Measurements from ENCODE around the gene CRY1. TPM values are rescaled to one million over a fixed set of nuclear protein-coding genes. Genes with fewer than 3 reads are reported as not detected.

Gene CRY1
- total and polyA plus RNA-seq, 2 of the 4 experiments (the other 2 are of a cell fraction) = 5.9 to 9.9 TPM

DNA sequence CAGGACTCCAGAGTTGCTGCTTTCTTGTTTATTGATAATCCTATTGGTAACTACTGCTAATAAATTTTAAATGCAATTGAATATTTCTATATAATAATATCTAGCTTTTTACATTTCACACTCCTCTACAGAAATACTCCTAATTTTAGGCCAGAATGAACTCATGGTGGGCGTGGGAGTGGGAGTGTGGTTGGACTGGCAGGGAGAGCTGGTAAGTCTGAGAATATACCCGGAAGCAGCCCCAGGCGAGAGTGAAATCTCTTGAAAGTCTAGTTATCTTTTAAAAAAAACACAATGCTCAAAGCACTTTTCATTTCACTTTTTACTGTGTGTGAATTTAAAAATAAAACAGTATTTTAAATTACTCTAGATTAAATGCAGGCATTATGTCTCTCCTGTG is 132.9 kb downstream of the CRY1 start:
- H2BK15ac ChIP-seq (ENCODE audit: low read depth, low read length) = no peak overlapping the region
- ChIA-PET CTCF (no interaction called here), POLR2A (ENCODE audit: unreplicated experiment) (no interaction called here)
- no peak overlapping the region for H2AFZ ChIP-seq (replicated peaks; ENCODE audit: low read length, poor library complexity)
- peaks cover 6% of the 10 kb centered on the region; the same call in 1 of the 2 replicates for H3K9me1 ChIP-seq (ENCODE audit: insufficient read depth, low read length)
- no peak overlapping the region for H2BK120ac ChIP-seq (ENCODE audit: low read depth, low read length)
- H3K56ac ChIP-seq (ENCODE audit: extremely low read depth, insufficient read depth, low read length) = no peak overlapping the region
- DNase-seq (no peak), ATAC-seq (ENCODE audit: low read depth) (no peak)
- in situ Hi-C loops (cut with MboI; ENCODE audit: low sequenced_read_pairs) = no loop called here
- H3K36me3 ChIP-seq (ENCODE audit: control insufficient read depth, insufficient read depth, low read length) = peaks cover 15% of the 10 kb centered on the region
- no peaks in the 10 kb centered on the region for H3K27me3 ChIP-seq (ENCODE audit: control insufficient read depth, insufficient read depth, low read length)
- WGBS, 2 experiments (ENCODE audit: extremely low coverage in 2 of 2, insufficient read length in 1 of 2) = no CpG with 5 or more reads among the region's 3 CpGs
- no peak overlapping the region for H4K5ac ChIP-seq (ENCODE audit: low read depth, low read length)
- no peak overlapping the region for H3K27ac ChIP-seq (ENCODE audit: insufficient read depth, low read length)
- no peak overlapping the region for H2AK5ac ChIP-seq (ENCODE audit: low read depth, low read length)
- TF ChIP-seq RCOR1 (IDR thresholded peaks at IDR 0.05; ENCODE audit: insufficient replicate concordance, low read length) (no peak), SMC3 (IDR thresholded peaks at IDR 0.05; ENCODE audit: low read depth, low read length) (no peak), RFX5 (IDR thresholded peaks at IDR 0.05; ENCODE audit: low read depth, low read length) (no peak), BHLHE40 (IDR thresholded peaks at IDR 0.05; ENCODE audit: low read depth, low read length) (no peak), FOS (IDR thresholded peaks at IDR 0.05; ENCODE audit: low read depth, low read length) (no peak), CHD1 (IDR thresholded peaks at IDR 0.05; ENCODE audit: low read depth, low read length) (no peak)
- TF ChIP-seq, protein P1, sequence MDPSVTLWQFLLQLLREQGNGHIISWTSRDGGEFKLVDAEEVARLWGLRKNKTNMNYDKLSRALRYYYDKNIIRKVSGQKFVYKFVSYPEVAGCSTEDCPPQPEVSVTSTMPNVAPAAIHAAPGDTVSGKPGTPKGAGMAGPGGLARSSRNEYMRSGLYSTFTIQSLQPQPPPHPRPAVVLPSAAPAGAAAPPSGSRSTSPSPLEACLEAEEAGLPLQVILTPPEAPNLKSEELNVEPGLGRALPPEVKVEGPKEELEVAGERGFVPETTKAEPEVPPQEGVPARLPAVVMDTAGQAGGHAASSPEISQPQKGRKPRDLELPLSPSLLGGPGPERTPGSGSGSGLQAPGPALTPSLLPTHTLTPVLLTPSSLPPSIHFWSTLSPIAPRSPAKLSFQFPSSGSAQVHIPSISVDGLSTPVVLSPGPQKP (IDR thresholded peaks at IDR 0.05; ENCODE audit: borderline replicate concordance, low read depth, low read length) = no peak
- TF ChIP-seq, protein P2, sequence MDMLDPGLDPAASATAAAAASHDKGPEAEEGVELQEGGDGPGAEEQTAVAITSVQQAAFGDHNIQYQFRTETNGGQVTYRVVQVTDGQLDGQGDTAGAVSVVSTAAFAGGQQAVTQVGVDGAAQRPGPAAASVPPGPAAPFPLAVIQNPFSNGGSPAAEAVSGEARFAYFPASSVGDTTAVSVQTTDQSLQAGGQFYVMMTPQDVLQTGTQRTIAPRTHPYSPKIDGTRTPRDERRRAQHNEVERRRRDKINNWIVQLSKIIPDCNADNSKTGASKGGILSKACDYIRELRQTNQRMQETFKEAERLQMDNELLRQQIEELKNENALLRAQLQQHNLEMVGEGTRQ (IDR thresholded peaks at IDR 0.05; ENCODE audit: low read depth, low read length) = no peak
- H3K79me1 ChIP-seq (ENCODE audit: low read depth in 1 of 2, low read length in 2 of 2) = peaks cover 4 to 37% of the 10 kb centered on the region in 2 experiments; a peak in 3 of 4 replicates
- no TSS peak for BruUV-seq (replicated peaks)
- peaks cover 77% of the 10 kb centered on the region for H4K20me1 ChIP-seq (ENCODE audit: insufficient read depth, low read length)
- no peak overlapping the region for H3K4me3 ChIP-seq (ENCODE audit: insufficient read depth, low read depth, low read length)
- no peak overlapping the region for H4K91ac ChIP-seq (ENCODE audit: insufficient read depth, low read depth, low read length)
- H3K9ac ChIP-seq (ENCODE audit: low read depth, low read length) = no peak overlapping the region
- H2BK5ac ChIP-seq (ENCODE audit: low read depth, low read length, poor library complexity, severe bottlenecking) = no peak overlapping the region
- intact Hi-C loops (cut with micrococcal nuclease) = no loop called here
- H3K9me3 ChIP-seq (ENCODE audit: control insufficient read depth, insufficient read depth, low read length) = no peaks in the 10 kb centered on the region
- no peak overlapping the region for H3K14ac ChIP-seq (replicated peaks; ENCODE audit: low read depth, low read length)
- no peak overlapping the region for H4K8ac ChIP-seq (ENCODE audit: low read depth in 2 of 2, low read length in 2 of 2)
- peaks cover 6% of the 10 kb centered on the region for H3K4me1 ChIP-seq (ENCODE audit: control insufficient read depth, insufficient read depth, low read length)
- dilution Hi-C loops (cut with HindIII; ENCODE audit: low sequenced_read_pairs, unreplicated experiment) = no loop called here
- no peak overlapping the region for H2BK20ac ChIP-seq (ENCODE audit: low read depth, low read length)
- no peak overlapping the region for H3K18ac ChIP-seq (ENCODE audit: low read depth, low read length)
- no peak overlapping the region for H2AK9ac ChIP-seq (replicated peaks; ENCODE audit: low read depth, low read length, poor library complexity)
- H3K4ac ChIP-seq (ENCODE audit: low read depth, low read length) = no peak overlapping the region
- peak overlapping the region; percentile 20; the same call in 1 of the 2 replicates for H3K4me2 ChIP-seq (ENCODE audit: low read depth, low read length)
- no peak overlapping the region; the same call in 1 of the 2 replicates for H3K23ac ChIP-seq (ENCODE audit: low read depth, low read length)

Measured in IMR-90 (cell line).